HepG2 (cell line): ENCODE results near the gene SIK2. TPM values are rescaled to one million over a fixed set of nuclear protein-coding genes. Genes with fewer than 3 reads are reported as not detected.
A peak's percentile ranks its signal among the peaks of the same experiment; 100 is the strongest.

Experiments
- KIAA2018 ChIP-seq: sonication (generic); formaldehyde crosslinking; IDR thresholded peaks from 2 replicates; pipeline ENCODE4 v1.5.0; 2020; ENCODE audit warnings: mild to moderate bottlenecking, missing genetic modification reagents, borderline replicate concordance
- MYC ChIP-seq: sonication (generic); formaldehyde crosslinking; IDR thresholded peaks from 2 replicates; pipeline ENCODE4 v1.9.0; 2021; ENCODE audit warnings: missing genetic modification reagents, borderline replicate concordance
- SAP130 ChIP-seq: IDR thresholded peaks from 2 replicates; pipeline ENCODE4 v1.6.1; 2016; ENCODE audit warnings: low read depth
- STAG1 ChIP-seq: sonication (generic); formaldehyde crosslinking; IDR thresholded peaks from 2 replicates; pipeline ENCODE4 v1.4.0; 2020; ENCODE audit warnings: missing genetic modification reagents
- ZNF609 ChIP-seq: sonication (generic); formaldehyde crosslinking; IDR thresholded peaks from 2 replicates; pipeline ENCODE4 v1.4.0; 2020; ENCODE audit warnings: mild to moderate bottlenecking, missing genetic modification reagents, borderline replicate concordance
- ZNF781 ChIP-seq: sonication (generic); formaldehyde crosslinking; IDR thresholded peaks from 2 replicates; pipeline ENCODE4 v1.5.1; 2020; ENCODE audit warnings: borderline replicate concordance, mild to moderate bottlenecking, missing genetic modification reagents; ENCODE audit errors: not compliant biosample characterization
- polyA plus RNA-seq, 8 experiments: library from polyadenylated mRNA; depleted of rRNA in 3 of 8; stranded (reverse) in 7 of 8; unstranded in 1 of 8; fragments of >200 nt; fragmentation: Illumina TruSeq in 4 of 8; extraction: Trizol in 4 of 8; gene quantifications; 2 replicates each; pipeline versions ENCODE4 v1.2.1 to v1.2.3, GENCODE V29; 2011 to 2016; ENCODE audit warnings: low read depth in 4 of 8, missing spikeins in 1 of 8, mixed read lengths in 1 of 8; ENCODE audit not compliant: insufficient read depth in 1 of 8
- total RNA-seq, 5 experiments: library from RNA; depleted of rRNA; stranded (reverse); fragments of >200 nt; fragmentation: Illumina TruSeq; extraction: Trizol; gene quantifications; 2 replicates each; pipeline ENCODE4 v1.2.3, GENCODE V29; 2016; ENCODE audit warnings: low read depth in 1 of 5
- TF ChIP-seq, protein P1 (sequence below): sonication (generic); formaldehyde crosslinking; IDR thresholded peaks from 2 replicates; pipeline ENCODE4 v1.4.0; 2020; ENCODE audit warnings: missing genetic modification reagents, borderline replicate concordance
- TF ChIP-seq, protein P2 (sequence below): IDR thresholded peaks from 2 replicates; pipeline ENCODE4 v1.4.0; 2020; ENCODE audit warnings: mild to moderate bottlenecking, missing genetic modification reagents

The SIK2 gene
- total and polyA plus RNA-seq, 2 of the 13 experiments (the other 11 are each of a cell fraction or from before 2014, with no cell fraction given): 8.1 to 15.4 TPM

GRCh38 chr11:111604392-111605009 is 2.3 kb downstream of the SIK2 start (continued):
- TF ChIP-seq ZNF609 (CRISPR knock-in tag): no peak
- TF ChIP-seq SAP130 (CRISPR knock-in tag): peak; percentile 42
- no peak for TF ChIP-seq KIAA2018 (CRISPR knock-in tag)
- TF ChIP-seq, protein P1, sequence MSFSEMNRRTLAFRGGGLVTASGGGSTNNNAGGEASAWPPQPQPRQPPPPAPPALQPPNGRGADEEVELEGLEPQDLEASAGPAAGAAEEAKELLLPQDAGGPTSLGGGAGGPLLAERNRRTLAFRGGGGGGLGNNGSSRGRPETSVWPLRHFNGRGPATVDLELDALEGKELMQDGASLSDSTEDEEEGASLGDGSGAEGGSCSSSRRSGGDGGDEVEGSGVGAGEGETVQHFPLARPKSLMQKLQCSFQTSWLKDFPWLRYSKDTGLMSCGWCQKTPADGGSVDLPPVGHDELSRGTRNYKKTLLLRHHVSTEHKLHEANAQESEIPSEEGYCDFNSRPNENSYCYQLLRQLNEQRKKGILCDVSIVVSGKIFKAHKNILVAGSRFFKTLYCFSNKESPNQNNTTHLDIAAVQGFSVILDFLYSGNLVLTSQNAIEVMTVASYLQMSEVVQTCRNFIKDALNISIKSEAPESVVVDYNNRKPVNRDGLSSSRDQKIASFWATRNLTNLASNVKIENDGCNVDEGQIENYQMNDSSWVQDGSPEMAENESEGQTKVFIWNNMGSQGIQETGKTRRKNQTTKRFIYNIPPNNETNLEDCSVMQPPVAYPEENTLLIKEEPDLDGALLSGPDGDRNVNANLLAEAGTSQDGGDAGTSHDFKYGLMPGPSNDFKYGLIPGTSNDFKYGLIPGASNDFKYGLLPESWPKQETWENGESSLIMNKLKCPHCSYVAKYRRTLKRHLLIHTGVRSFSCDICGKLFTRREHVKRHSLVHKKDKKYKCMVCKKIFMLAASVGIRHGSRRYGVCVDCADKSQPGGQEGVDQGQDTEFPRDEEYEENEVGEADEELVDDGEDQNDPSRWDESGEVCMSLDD (CRISPR knock-in tag): no peak
- TF ChIP-seq, protein P2, sequence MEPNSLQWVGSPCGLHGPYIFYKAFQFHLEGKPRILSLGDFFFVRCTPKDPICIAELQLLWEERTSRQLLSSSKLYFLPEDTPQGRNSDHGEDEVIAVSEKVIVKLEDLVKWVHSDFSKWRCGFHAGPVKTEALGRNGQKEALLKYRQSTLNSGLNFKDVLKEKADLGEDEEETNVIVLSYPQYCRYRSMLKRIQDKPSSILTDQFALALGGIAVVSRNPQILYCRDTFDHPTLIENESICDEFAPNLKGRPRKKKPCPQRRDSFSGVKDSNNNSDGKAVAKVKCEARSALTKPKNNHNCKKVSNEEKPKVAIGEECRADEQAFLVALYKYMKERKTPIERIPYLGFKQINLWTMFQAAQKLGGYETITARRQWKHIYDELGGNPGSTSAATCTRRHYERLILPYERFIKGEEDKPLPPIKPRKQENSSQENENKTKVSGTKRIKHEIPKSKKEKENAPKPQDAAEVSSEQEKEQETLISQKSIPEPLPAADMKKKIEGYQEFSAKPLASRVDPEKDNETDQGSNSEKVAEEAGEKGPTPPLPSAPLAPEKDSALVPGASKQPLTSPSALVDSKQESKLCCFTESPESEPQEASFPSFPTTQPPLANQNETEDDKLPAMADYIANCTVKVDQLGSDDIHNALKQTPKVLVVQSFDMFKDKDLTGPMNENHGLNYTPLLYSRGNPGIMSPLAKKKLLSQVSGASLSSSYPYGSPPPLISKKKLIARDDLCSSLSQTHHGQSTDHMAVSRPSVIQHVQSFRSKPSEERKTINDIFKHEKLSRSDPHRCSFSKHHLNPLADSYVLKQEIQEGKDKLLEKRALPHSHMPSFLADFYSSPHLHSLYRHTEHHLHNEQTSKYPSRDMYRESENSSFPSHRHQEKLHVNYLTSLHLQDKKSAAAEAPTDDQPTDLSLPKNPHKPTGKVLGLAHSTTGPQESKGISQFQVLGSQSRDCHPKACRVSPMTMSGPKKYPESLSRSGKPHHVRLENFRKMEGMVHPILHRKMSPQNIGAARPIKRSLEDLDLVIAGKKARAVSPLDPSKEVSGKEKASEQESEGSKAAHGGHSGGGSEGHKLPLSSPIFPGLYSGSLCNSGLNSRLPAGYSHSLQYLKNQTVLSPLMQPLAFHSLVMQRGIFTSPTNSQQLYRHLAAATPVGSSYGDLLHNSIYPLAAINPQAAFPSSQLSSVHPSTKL: peak; percentile 21; the same call in 1 of the 2 replicates
- no peak for TF ChIP-seq ZNF781 (CRISPR knock-in tag)
- TF ChIP-seq STAG1: peak; percentile 72
- no peak for TF ChIP-seq MYC (CRISPR knock-in tag)
